Activated CD8-positive, alpha-beta memory T cell treated with anti-CD3 and anti-CD28 coated beads for 1 hour (primary cell): ENCODE data around the gene UBAP1L.
"Not testable (repeated sequence)": the region's sequence is repeated elsewhere in the genome, so short reads cannot be mapped to it uniquely, and the experiment has no call there.

Experiments used
- DNase-seq, 2 donors: peaks; one replicate each; pipeline ENCODE4 v3.0.0-alpha.2; 2020; ENCODE audit warnings: low read depth in 1 of 2; ENCODE audit errors: extremely low read depth in 1 of 2

UBAP1L gene

GRCh38 chr15:65085207-65085753, 29.7 kb downstream of the UBAP1L start:
- DNase-seq = no peak

GRCh38 chr15:65084500-65085206, 30.3 kb downstream of the UBAP1L start:
- no peak for DNase-seq

- DNase-seq = no peak
Observed at GRCh38 chr15:65083262-65083701, 31.7 kb downstream of the UBAP1L start.

GRCh38 chr15:65082303-65082953, 32.6 kb downstream of the UBAP1L start:
- DNase-seq = no peak

- no peak for DNase-seq
Observed at GRCh38 chr15:65081758-65082157, 33.2 kb downstream of the UBAP1L start.

GRCh38 chr15:65081270-65081669, 33.7 kb downstream of the UBAP1L start:
- no peak for DNase-seq

GRCh38 chr15:65079580-65079979, 35.4 kb downstream of the UBAP1L start:
- DNase-seq = no peak

GRCh38 chr15:65077981-65078352, 37.0 kb downstream of the UBAP1L start:
- peak in 1 of 2 donors; percentile 12 for DNase-seq

- DNase-seq = no peak
Observed at GRCh38 chr15:65077291-65077980, 37.6 kb downstream of the UBAP1L start.

GRCh38 chr15:65076486-65077290, 38.3 kb downstream of the UBAP1L start, which contains the start of gene KBTBD13:
Gene KBTBD13 (plus strand): TSS chr15:65076746. CDS start chr15:65076816, 70 bp downstream.
- DNase-seq = no peak

- DNase-seq = not testable (repeated sequence)
Observed at GRCh38 chr15:65075607-65076395, 39.2 kb downstream of the UBAP1L start.

GRCh38 chr15:65074946-65075345, 40.1 kb downstream of the UBAP1L start:
- not testable (repeated sequence) for DNase-seq

GRCh38 chr15:65072617-65073016, 42.4 kb downstream of the UBAP1L start:
- no peak for DNase-seq

- no peak for DNase-seq
Observed at GRCh38 chr15:65072027-65072426, 43.0 kb downstream of the UBAP1L start.

- DNase-seq = no peak
Observed at GRCh38 chr15:65071381-65071811, 43.6 kb downstream of the UBAP1L start.

- no peak for DNase-seq
Observed at GRCh38 chr15:65069779-65070546, 45.0 kb downstream of the UBAP1L start.

- DNase-seq = no peak
Observed at GRCh38 chr15:65069179-65069578, 45.8 kb downstream of the UBAP1L start.

- DNase-seq = no peak
Observed at GRCh38 chr15:65068403-65068788, 46.6 kb downstream of the UBAP1L start.
